Stimulated activated CD4-positive, alpha-beta T cell treated with anti-CD3 and anti-CD28 coated beads, Interleukin-1b, Interleukin-23, amount 100 ng/mL, for 48 hours (primary cell): ENCODE results near the gene BICDL2.
"Not testable (repeated sequence)": the region's sequence is repeated elsewhere in the genome, so short reads cannot be mapped to it uniquely, and the experiment has no call there.

Experiments used
- DNase-seq: peaks from one replicate; pipeline ENCODE4 v3.0.0-alpha.2; 2020

BICDL2 gene

GRCh38 chr16:3063625-3064386, 27.1 kb upstream of the BICDL2 start:
- DNase-seq, result no peak

GRCh38 chr16:3062553-3062952, 25.8 kb upstream of the BICDL2 start:
- DNase-seq, result no peak

- DNase-seq, result no peak
Observed at GRCh38 chr16:3060339-3061127, 23.8 kb upstream of the BICDL2 start.

GRCh38 chr16:3059723-3060242, 23.0 kb upstream of the BICDL2 start:
- no peak for DNase-seq

DNA sequence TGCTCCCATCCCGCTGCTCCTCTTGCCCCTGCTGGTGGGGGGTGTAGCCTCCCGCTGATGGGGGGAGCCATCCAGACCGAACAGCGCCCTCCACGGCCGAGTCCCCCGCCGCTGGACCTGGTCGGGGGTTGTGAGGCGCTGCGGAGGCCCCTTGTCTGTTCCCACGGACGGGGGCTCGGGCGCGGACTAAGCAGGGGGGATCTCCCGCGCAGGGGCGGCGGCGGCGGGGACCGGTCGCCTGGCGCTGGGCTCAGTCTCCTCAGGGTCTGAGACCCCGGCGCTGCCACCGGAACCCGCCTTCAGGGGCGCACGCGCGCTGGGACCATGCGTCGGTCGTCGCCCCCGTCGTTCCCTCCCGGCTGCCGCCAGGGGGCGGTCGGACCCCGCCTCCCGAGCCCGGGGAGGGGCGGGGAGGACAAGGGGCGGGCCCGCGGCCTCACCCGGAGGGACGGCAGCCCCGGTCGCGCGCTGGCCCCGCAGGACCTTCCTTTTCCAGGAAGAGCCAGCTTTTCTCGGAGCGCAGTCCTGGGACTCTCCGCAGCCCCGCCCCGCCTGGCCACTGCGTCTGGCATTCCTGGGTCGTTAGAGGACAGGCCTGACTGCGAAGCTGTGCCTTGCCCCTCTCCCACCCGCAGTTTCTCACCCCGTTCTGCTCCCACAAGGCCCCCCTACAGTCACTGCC, 22.4 kb upstream of the BICDL2 start:
- peak; percentile 84 for DNase-seq

- peak; percentile 37 for DNase-seq
Observed at GRCh38 chr16:3058139-3059030, 21.6 kb upstream of the BICDL2 start.

- DNase-seq, result no peak
Observed at GRCh38 chr16:3057181-3058138, 20.7 kb upstream of the BICDL2 start.

- no peak for DNase-seq
Observed at GRCh38 chr16:3056336-3057180, 19.8 kb upstream of the BICDL2 start.

GRCh38 chr16:3055734-3056115, 19.0 kb upstream of the BICDL2 start:
- not testable (repeated sequence) for DNase-seq

- no peak for DNase-seq
Observed at GRCh38 chr16:3054965-3055733, 18.4 kb upstream of the BICDL2 start.

GRCh38 chr16:3053330-3053710, 16.6 kb upstream of the BICDL2 start:
- not testable (repeated sequence) for DNase-seq

GRCh38 chr16:3052571-3053329, 16.0 kb upstream of the BICDL2 start:
- DNase-seq, result not testable (repeated sequence)

DNA sequence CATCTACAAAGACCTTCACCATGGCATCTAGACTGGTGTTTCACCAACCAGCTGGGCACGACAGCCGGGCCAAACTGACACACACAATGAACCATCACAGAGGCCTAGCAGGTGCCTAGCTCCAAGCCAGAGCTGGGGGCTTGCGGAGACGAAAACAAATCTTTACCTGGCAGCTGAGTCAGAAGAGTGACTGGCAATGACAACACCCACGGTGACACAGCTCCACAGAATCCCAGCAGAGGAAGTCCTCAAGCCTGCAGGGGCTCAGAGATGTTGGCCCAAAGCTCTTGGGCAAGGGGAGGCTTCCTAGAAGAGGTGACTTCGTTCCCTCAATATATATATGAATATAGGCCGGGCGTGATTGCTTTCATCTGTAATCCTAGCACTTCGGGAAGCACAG, 14.8 kb upstream of the BICDL2 start:
- no peak for DNase-seq

DNA sequence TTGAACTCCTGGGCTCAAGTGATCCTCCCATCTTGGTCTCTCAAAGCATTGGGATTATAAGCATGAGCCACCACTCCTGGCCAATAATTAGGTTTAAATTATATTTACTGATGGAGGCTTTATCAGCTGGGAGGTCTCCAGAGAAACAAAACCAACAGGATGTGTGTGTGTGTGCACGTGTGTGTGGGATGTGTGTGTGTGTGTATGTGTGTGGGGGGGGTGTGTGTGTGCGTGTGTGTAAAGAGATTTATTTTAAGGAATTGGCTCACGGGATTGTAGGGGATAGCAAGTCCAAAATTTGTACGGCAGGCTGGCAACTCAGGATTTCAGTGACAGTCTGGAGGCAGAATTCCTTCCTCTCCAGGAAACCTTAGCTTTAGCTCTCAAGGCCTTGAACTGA, 14.3 kb upstream of the BICDL2 start:
- DNase-seq, result no peak

DNA sequence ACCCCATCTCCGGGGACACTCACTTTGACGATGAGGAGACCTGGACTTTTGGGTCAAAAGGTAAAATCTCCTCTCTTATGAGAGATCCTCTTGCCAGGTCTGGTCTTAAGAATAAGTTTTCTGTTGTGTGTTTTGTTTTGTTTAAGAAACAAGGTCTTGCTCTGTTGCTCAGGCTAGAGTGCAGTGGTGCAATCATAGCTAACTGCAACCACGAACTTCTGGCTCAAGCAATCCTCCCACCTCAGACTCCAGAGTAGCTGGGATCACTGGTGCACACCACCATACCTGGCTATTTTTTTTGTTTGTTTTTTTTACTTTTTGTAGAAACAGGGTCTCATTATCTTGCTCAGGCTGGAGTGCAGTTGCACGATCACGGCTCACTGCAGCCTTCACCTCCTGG, 13.7 kb upstream of the BICDL2 start:
- DNase-seq, result no peak

DNA sequence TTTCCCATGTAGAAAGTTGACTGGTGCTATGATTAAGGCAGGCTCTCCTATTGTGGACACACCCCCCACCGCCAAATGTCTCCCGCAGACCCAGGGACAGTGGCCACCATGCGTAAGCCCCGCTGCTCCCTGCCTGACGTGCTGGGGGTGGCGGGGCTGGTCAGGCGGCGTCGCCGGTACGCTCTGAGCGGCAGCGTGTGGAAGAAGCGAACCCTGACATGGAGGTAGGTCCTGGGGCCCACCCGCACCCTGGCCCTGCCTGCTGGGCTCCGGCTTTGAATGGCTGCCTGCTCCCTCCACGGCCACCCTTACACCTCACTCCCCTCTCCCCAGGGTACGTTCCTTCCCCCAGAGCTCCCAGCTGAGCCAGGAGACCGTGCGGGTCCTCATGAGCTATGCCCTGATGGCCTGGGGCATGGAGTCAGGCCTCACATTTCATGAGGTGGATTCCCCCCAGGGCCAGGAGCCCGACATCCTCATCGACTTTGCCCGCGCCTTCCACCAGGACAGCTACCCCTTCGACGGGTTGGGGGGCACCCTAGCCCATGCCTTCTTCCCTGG, 13.3 kb upstream of the BICDL2 start:
- no peak for DNase-seq

- DNase-seq, result no peak
Observed at GRCh38 chr16:3047387-3047720, 10.6 kb upstream of the BICDL2 start.

DNA sequence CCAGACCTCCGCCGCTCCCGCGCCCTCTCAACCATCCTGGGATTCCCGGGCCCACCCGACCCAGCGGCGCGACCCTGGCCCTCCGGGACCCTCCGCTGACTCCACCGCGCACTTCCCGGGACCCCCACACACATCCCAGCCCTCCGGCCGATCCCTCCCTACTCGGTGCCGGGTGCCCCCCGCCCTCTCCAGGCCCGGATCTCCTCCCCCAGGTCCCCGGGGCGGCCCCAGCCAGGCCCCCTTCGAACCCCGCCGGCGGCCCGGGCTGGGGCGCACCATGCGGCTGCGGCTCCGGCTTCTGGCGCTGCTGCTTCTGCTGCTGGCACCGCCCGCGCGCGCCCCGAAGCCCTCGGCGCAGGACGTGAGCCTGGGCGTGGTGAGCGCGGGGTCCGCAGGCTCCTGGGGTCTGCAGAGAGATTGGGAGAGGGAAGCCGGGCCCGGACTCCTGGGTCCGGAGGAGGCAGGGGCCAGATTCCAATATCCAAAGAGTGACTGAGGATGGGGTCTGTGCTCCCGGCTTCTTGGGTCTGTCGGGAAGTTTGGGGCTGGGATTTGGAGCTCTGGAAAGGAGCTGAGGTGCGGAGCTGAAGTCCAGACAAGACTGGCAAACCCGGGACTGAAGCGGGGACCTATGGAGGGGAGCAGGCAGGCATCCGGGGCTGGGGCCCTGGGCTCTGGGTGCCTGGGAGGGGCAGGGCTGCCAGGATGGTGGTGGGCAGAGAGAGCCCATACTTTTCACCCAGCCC, 10.1 kb upstream of the BICDL2 start:
- no peak for DNase-seq
